IPS-18a (cell line): ENCODE results near the gene SERBP1.
"Not testable (repeated sequence)": the region's sequence is repeated elsewhere in the genome, so short reads cannot be mapped to it uniquely, and the experiment has no call there.

Experiments used
- H3K27ac ChIP-seq: one replicate; pipeline ENCODE4 v1.5.1; 2013; ENCODE audit warnings: low read length
- H3K27me3 ChIP-seq: one replicate; pipeline ENCODE4 v1.6.1; 2013; ENCODE audit warnings: mild to moderate bottlenecking, low read length; ENCODE audit not compliant: control insufficient read depth, insufficient read depth
- H3K36me3 ChIP-seq: one replicate; pipeline ENCODE4 v1.6.1; 2013; ENCODE audit warnings: low read depth, low read length; ENCODE audit not compliant: control insufficient read depth
- H3K4me1 ChIP-seq: one replicate; pipeline ENCODE4 v1.6.1; 2013; ENCODE audit warnings: low read depth, low read length; ENCODE audit not compliant: control insufficient read depth
- H3K4me3 ChIP-seq: one replicate; pipeline ENCODE4 v1.5.1; 2013; ENCODE audit warnings: low read length
- H3K9ac ChIP-seq: one replicate; pipeline ENCODE4 v1.6.1; 2013; ENCODE audit warnings: mild to moderate bottlenecking, low read length, moderate library complexity
- H3K9me3 ChIP-seq: one replicate; pipeline ENCODE4 v1.6.1; 2013; ENCODE audit warnings: low read depth, low read length; ENCODE audit not compliant: control insufficient read depth

SERBP1 gene

DNA sequence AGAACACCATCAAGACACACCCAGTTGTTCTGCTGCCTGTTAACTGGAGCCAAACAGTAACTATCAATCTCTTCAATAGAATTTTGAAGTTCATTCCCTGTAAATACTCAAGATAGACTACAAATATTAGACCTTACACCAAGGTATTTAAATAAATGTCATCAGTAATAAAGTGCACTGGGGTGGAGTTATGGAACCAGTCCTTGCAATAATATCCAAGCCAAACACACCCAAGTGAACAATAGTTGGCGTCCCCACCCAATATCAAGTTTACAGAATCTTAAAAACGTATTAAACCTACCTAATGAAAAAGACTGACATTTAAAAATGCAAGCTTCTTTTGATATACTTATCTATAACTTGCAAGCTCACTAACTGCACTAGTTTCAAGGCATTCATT is 2.7 kb downstream of the SERBP1 start:
- Histone ChIP-seq H3K27me3 (no peaks in the 10 kb centered on the region), H3K9me3 (no peaks in the 10 kb centered on the region), H3K4me3 (peak overlapping the region; percentile 100), H3K4me1 (peaks cover 23% of the 10 kb centered on the region), H3K9ac (peak overlapping the region; percentile 43), H3K36me3 (peaks cover 53% of the 10 kb centered on the region), H3K27ac (no peak overlapping the region)

DNA sequence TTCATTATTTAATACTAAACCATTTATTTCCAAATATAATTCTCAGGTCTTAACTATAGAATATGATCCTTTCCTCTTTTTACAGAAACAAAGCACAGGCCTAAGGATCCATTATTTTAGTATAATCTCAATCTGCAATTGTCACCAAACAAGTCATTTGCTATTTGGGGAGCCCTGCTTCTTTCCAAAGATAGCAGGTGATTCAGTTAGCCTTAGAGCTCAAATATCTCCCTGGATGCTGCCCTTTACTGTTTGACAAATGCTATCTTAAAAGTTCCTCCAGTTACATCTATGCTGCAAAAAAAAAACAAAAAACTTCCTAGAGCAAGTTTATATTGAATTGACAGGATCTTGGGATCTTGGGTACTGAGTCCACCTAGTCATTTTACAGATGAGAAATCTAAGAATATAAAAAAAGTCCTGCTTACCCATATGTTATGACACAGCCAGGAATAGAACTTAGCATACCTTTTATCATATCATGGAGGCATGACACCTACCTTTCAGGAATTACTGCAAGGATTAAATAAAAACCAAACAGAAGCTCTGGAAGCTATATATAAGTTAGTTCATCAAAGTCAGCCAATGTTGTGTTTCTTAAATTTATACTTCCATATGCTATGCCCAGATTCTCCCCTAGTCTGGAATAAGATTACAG is 9.2 kb downstream of the SERBP1 start:
- peaks cover 100% of the 10 kb centered on the region for H3K36me3 ChIP-seq
- no peaks in the 10 kb centered on the region for H3K4me1 ChIP-seq
- H3K27me3 ChIP-seq: no peaks in the 10 kb centered on the region
- no peak overlapping the region for H3K4me3 ChIP-seq
- no peak overlapping the region for H3K27ac ChIP-seq
- H3K9ac ChIP-seq: no peak overlapping the region
- no peaks in the 10 kb centered on the region for H3K9me3 ChIP-seq

DNA sequence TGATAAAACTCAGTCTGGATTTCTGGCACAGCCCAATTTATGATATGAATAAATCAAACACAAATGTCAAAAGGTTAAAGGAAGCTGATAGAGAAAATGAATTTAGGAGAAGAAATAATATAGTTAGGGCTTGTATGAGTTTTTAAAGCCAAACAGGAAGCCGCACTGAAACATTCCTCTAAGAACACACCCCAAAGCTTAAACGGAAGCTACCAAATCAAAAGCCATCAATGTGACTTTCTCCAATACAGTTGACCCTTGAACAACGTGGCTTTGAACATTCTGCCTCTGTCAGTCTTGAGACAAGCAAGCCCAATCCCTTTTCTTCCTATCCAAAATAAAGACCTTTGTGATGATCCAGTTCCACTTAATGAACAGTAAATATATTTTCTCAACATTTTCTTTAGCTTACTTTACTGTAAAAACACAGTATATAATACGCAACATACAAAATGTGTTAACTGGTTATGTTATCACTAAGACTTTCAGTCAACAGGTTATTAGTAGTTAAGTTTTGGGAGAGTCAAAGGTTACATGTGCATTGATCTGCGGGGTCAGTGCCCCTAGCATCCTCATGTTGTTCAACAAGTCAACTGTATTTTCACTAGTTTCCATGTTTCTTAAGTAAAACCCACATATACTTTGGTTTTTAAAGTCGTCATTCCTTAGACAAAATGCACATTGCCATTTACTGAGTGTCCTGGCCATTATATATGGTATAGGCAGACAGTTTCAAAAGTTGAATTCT is 11.2 kb downstream of the SERBP1 start:
- H3K27ac ChIP-seq: no peak overlapping the region
- H3K9me3 ChIP-seq: no peaks in the 10 kb centered on the region
- H3K27me3 ChIP-seq: no peaks in the 10 kb centered on the region
- no peaks in the 10 kb centered on the region for H3K4me1 ChIP-seq
- H3K4me3 ChIP-seq: no peak overlapping the region
- peaks cover 100% of the 10 kb centered on the region for H3K36me3 ChIP-seq
- H3K9ac ChIP-seq: no peak overlapping the region

DNA sequence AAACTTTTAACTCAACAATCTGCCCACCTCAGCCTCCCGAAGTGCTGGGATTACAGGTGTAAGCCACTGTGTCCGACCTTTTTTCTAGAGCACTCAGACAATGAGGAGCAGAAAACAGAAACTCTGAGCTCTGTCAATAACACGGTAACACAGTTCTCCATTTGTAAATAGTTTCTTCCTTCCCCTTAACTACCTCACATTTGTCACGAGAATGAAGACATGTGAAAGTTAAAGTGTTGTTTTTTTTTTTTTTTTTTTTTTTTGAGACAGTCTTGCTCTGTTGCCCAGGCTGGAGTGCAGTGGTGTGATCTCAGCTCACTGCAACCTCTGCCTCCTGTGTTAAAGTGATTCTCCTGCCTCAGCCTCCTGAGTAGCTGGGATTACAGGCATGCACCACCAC is 12.5 kb downstream of the SERBP1 start:
- H3K4me1 ChIP-seq, H3K27me3 ChIP-seq, H3K9me3 ChIP-seq, H3K4me3 ChIP-seq, H3K27ac ChIP-seq, H3K9ac ChIP-seq: not testable (repeated sequence)
- peaks cover 100% of the 10 kb centered on the region for H3K36me3 ChIP-seq

DNA sequence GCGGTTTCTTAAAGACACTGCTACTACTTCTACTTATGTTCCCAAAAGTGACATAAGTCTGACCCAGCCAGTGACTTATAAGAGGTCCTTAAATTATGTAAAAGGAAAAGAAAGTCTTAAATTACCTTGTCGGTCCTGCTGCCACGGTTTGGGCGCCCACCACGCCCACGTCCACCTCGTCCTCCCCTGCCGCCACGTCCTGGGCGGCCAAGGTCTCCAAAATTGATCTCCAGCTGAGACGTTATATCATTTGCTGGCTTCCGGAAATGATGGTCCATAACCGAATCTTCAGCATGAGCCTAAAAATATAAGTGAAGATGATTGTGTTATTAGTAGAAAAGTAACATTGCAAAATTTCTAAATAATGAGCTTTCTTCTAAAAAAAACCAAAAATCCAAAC is 15.2 kb downstream of the SERBP1 start:
- Histone ChIP-seq H3K4me3 (no peak overlapping the region), H3K36me3 (peaks cover 99% of the 10 kb centered on the region), H3K27ac (no peak overlapping the region)

DNA sequence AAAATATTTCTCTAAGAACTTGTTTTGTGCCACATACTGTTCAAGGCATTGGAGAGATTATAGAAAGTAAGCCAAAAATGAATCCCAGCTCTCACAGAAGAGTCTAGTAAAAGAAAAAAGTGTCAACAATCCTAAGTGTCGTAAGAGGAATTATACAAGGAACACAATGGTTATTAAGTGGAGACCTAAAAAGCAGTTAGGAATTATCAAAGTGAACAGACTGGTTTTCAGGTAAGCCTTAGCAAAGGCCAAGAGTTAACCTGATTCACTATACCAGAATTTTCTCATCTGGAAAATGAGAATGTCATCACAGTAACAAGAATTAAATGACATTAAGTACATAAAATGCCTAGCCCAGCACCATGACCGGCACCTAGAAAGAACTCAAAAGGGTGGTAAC is 15.6 kb downstream of the SERBP1 start:
- Histone ChIP-seq H3K36me3 (peaks cover 96% of the 10 kb centered on the region), H3K4me3 (no peak overlapping the region), H3K27me3 (no peaks in the 10 kb centered on the region), H3K27ac (no peak overlapping the region), H3K9ac (no peak overlapping the region), H3K4me1 (peaks cover 2% of the 10 kb centered on the region), H3K9me3 (no peaks in the 10 kb centered on the region)

More for the DNA sequence above, 15.2 kb downstream of the SERBP1 start:
- Histone ChIP-seq H3K9ac (no peak overlapping the region), H3K27me3 (no peaks in the 10 kb centered on the region), H3K9me3 (no peaks in the 10 kb centered on the region), H3K4me1 (no peaks in the 10 kb centered on the region)

DNA sequence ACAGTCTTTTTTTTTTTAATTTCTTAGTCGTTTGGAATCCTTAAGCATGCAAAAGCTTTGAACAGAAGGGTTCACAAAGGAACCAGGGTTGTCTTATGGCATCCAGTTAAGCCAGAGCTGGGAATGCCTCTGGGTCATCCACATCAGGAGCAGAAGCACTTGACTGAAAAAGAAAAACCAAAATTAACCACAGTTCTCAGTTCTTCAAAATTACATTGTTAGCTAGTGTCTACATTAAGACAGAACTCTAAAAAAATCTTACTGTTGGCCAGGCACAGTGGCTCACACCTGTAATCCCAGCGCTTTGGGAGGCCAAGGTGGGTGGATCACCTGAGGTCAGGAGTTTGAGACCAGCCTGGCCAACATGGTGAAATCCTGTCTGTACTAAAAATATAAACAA is 17.1 kb downstream of the SERBP1 start:
- not testable (repeated sequence) for H3K4me3 ChIP-seq, H3K4me1 ChIP-seq, H3K9me3 ChIP-seq, H3K9ac ChIP-seq, H3K27ac ChIP-seq, H3K27me3 ChIP-seq
- peaks cover 81% of the 10 kb centered on the region for H3K36me3 ChIP-seq

DNA sequence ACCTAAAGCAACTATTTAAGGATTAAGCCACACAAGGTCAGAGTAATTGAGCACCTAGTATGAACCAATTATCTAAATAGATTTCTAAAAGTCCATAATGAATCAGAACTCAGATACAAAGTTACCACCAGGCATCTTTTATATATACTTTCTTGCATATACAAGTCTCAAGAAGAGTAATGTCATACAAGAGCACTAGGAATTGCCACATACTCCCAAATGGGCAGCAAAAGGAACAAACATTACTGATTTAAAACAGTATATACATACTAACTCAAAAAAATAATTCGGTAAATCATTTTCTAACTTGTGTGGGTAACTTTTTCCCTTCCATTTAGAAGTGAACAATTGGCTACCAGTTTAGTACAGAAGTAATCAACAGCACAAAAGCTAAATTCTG is 22.1 kb downstream of the SERBP1 start:
- no peak overlapping the region for H3K9ac ChIP-seq
- no peak overlapping the region for H3K27ac ChIP-seq
- no peaks in the 10 kb centered on the region for H3K27me3 ChIP-seq
- peaks cover 32% of the 10 kb centered on the region for H3K36me3 ChIP-seq
- no peaks in the 10 kb centered on the region for H3K9me3 ChIP-seq
- H3K4me1 ChIP-seq: peaks cover 3% of the 10 kb centered on the region
- H3K4me3 ChIP-seq: no peak overlapping the region

DNA sequence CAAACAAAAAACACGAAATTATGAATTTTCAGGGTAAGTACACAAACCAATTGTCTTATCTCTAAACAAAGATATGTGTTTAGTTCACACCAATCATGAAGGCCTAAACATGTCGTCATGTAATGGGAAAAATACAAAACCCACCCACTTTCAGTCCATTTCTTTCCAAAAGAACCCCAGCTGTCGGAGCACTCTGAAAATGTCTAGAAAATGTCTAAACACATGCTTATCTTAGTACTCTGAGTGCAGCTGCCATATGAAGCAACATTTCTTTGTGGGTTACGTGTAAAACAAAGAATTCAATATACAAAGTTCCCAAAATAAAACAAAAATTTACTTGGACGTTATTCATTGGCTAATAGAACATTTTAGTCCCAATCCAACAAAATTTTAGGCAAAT is 22.7 kb downstream of the SERBP1 start:
- H3K27ac ChIP-seq: no peak overlapping the region
- peaks cover 3% of the 10 kb centered on the region for H3K4me1 ChIP-seq
- H3K9ac ChIP-seq: no peak overlapping the region
- no peaks in the 10 kb centered on the region for H3K9me3 ChIP-seq
- peaks cover 26% of the 10 kb centered on the region for H3K36me3 ChIP-seq
- no peaks in the 10 kb centered on the region for H3K27me3 ChIP-seq
- H3K4me3 ChIP-seq: no peak overlapping the region

DNA sequence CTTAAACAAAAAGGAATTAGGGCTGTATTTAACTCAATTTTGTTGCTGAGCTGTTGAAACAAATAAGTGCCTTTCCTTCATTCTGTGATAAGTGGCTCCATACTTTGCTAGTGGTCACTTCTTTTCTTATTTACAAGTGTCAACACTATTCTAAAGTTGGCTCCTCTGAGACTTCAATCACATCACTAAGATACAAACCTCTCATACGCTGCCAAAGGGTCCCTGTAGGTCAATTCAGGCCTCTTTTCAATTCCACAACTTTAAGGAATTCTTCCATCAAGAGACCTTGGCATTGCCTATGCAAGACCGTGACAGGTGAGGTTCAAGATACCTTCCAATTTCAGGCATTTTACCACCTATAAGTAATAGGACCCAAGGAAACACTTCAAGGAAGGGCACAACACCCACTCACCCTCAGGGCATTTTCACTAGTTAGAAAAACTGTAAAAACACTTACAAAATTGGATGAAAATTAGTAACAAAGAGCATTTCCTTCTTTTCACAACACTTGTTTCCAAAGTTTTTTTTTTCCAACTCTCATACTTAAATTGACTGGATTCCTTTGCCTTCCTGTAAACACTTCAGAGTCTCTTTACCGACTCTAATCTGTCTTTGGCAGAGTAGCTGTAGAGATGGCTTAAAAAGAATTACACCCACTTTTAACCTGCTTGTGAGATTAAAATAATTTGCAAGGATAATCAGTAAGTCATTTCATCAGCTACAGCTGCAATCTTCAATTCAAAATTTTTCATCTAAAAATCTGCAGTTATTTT is 24.5 kb downstream of the SERBP1 start:
- no peak overlapping the region for H3K9ac ChIP-seq
- H3K4me3 ChIP-seq: no peak overlapping the region
- H3K4me1 ChIP-seq: peaks cover 3% of the 10 kb centered on the region
- no peaks in the 10 kb centered on the region for H3K27me3 ChIP-seq
- no peak overlapping the region for H3K27ac ChIP-seq
- H3K9me3 ChIP-seq: no peaks in the 10 kb centered on the region
- H3K36me3 ChIP-seq: peaks cover 8% of the 10 kb centered on the region

DNA sequence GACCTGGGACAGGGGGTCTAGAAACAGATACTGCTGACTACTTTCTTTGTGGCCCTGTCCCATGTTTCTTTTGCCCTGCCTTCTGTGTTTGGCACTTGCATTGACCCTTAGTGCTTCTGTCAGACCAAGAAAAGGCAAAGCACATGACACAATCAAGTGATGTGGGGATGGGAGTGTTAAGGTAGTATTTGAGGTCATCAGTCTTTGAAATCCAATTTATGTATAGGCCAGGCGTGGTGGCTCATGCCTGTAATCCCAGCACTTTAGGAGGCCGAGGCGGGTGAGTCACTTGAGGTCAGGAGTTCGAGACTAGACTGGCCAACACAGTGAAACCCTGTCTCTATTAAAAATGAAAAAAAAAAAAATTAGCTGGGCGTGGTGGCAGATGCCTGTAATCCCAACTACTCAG is 26.0 kb downstream of the SERBP1 start:
- Histone ChIP-seq H3K4me1 (peaks cover 11% of the 10 kb centered on the region), H3K9me3 (no peaks in the 10 kb centered on the region), H3K9ac (no peak overlapping the region), H3K4me3 (no peak overlapping the region), H3K36me3 (no peaks in the 10 kb centered on the region), H3K27ac (no peak overlapping the region), H3K27me3 (no peaks in the 10 kb centered on the region)
